NCI-H2029 (cell line): Measurements from ENCODE around the gene C17orf113.
A peak's percentile ranks its signal among the peaks of the same experiment; 100 is the strongest.

ENCODE experiments used
- DNase-seq: peaks from one replicate; lab custom pipeline; 2025; lab: John Stamatoyannopoulos, UW

Gene C17orf113

DNA sequence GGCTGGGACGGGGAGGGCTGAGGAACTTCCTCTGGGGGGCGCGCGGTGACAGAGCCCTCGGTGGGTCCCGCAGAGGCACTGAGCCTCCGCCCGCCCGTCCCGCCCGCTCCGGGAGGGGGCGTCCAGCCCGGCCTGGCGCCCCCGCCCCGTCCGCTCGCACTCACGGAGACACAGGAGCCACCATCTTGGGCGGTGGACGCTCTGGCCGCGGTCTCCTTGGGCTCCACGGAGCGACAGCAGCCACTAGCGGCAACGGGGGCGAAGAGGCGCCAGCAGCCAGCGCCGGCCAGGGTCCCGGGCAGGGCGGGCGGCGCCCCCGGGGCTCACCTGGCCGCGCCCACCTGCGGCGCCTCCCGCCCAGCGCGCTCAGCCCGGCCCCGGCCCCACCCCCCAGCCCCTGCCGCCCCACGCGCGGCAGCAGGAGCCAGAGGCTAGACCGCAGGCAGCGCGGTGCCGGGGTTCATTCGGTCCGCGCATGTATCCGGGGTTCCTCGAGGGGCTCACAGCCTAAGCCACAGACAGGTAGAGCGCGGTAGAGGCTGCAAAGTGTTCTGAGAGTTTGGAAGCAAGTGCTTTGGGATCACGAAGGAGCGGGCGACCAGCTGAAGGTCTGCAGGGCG, at the start of gene C17orf113:
C17orf113 (minus strand) TSS at position 209 of the 620 bp plus-strand sequence. CDS start 7,225 bp downstream, outside the sequence.
- peak; percentile 2 for DNase-seq

- no peak for DNase-seq
These were observed 48.5 kb upstream of the C17orf113 start for GRCh38 chr17:42098730-42099399.

DNA sequence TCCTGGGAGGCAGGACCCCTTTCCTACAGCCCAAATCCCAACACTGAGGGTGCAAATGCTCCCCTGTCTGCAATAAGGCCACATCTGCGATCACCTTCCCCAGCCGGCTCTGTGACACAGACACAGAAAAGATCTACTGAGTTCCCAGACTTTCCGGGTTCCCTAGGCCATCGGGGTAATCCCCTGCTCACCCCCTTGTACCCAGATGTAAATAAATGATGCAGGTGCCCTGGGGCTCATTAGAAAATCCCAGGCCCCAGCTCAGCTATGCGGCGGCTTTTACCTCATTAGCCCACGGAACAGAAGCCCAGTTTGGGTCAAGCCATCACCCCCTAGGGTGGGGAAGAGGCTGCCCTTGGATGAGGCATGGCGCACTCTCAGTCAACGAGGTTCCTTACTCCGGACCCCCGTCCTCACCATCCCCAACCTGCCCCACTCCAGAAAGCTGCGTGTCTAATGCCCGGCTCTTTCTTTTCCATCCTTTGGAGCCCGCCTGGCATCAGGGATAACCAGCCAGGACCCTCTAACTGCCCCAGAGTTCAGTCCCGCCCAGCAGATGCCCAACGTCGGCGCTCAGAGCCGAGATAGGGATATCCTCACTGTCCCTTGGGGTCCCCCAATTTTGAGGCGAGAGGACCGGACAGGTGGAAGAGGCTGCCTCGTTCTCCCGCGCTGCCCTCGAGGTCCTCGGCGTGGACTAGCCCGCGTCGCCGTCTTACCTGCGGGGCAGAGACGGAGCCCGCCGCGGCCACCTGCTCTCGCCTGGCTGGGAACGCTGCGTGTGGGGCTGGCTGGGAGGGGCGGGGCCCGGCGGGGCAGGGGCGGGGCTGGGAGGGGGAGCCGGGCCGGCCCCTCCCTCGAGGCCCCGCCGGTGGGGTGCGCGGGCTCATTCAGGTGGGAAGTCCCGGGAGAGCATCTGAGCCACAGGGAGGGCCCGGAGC, 47.6 kb upstream of the C17orf113 start, which contains the start of gene ZNF385C:
ZNF385C (minus strand) TSS at position 783 of the 941 bp plus-strand sequence. CDS start 35,417 bp downstream, outside the sequence.
- DNase-seq = no peak

DNA sequence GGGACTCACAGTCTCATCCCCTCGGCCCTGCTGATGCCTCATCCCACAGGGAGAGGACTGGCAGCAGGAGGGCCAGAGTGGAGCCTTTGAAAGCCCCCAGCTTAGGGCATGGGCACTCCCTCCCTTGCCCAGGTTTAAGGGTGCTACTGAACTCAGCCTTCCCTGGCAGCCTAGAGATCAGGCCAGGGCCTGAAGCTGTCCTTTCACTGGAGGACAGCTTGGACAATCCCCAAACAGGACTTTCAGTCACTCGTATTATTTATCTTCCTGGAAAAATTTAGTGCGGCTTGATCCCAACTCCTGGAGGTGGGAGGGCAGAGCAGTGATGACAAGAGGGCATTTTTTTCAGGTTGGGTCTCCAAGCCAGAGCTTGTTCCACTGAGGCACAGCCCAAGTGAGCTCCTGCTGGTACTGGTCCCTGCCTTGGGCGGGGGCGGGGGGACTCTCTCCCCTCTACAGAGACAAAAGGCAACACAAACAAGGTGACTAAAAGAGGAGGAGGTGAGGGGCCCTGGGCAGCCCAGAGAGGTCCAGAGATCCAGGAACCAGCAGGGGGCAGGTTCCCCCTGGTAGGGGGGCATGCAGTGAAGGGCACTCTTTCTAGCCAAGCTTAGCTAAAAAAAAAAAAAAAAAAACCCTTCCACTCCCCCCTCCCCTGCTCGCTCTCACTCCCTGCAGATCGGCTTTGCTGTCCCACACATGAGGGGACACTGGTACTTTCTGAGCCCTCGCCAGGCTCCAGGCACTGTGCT, 46.1 kb upstream of the C17orf113 start:
- DNase-seq = no peak

DNA sequence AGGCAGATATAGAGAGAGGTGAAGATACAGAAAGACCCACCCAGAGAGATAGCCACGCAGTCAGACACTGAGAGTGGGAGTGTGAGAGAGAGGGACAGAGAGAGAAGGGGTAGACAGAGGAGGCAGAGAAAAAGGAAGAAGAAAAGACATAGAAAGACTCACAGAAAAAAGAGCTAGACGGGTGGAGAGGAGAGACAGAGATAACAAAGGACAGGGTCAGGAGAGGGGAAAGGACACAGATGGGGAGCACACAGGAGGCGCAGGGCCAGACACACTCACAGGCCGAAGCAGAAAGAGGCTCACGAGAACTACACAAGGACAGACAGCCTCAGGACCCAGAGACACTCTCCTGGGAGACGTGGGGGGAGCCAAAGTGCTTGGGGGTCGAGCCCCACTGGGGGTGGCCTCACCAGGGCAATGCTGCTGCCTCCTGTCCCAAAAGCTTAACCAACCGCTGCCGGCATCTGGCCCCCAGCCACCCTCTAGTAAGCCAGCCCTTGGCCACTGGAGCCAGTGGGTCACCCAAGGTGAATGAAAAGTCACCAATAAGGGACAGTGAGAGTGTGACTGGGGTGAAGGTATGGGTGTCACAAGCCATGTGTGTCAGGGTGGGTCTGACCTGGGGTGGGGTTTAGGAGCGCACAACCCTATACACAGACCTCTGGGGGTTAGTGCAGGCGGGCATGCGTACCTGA, 44.1 kb upstream of the C17orf113 start:
- no peak for DNase-seq

DNA sequence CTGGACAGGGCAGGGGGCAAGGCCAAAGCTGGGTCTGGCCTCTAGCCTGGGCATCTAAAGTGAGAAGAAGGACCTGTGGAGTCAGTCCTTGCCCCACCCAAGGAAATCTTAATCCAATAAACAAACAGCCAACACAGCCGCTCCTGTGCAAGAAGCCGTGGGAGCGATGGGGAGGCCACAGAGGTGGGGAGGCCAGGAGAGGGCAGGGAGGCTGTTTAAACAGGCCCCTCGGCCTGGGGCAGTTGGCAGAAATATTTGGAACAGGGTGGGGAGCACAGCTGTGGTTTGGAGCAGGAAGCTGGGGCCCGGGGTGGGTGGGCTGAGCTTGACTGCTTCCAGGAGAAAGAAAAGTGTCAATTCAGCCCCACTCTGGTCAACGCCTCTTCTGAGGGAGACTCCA, 42.5 kb upstream of the C17orf113 start:
- no peak for DNase-seq

DNA sequence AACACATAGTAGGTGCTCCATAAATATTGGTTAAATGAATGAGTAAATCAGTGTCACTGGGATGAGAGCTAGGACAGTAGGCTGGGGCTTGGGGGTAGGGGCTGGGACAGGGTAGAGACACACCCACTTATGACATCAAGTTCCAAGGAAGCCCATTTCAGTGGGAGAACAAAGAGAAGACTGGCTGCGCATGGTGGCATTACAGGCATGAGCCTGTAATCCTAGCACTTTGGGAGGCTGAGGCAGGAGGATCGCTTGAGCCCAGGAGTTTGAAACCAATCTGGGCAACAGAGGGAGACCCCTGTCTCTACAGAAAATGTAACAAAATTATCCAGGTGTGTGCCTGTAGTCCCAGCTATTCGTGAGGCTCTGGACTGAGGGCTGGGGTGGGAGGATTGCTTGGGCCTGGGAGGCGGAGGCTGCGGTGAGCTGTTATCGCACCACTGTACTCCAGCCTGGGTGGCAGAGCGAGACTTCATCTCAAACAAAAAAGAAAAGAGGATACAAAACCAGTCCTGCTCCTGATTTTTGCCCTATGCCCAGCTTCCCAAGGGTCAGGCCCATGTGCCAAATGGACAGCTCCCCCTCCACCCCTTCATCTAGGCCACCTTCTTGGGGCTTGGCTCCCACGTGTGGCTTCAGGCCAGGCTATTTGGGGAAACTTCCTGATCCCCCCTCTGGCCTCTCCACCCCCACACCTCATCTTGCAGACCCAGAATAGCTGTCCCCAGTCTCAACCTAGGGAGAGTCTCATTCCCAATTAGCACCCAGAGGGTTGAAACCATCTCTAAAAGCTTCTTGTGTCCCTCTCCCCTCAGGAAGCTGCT, 40.8 kb upstream of the C17orf113 start:
- DNase-seq = no peak

GRCh38 chr17:42088736-42089135, 38.3 kb upstream of the C17orf113 start:
- no peak for DNase-seq

DNA sequence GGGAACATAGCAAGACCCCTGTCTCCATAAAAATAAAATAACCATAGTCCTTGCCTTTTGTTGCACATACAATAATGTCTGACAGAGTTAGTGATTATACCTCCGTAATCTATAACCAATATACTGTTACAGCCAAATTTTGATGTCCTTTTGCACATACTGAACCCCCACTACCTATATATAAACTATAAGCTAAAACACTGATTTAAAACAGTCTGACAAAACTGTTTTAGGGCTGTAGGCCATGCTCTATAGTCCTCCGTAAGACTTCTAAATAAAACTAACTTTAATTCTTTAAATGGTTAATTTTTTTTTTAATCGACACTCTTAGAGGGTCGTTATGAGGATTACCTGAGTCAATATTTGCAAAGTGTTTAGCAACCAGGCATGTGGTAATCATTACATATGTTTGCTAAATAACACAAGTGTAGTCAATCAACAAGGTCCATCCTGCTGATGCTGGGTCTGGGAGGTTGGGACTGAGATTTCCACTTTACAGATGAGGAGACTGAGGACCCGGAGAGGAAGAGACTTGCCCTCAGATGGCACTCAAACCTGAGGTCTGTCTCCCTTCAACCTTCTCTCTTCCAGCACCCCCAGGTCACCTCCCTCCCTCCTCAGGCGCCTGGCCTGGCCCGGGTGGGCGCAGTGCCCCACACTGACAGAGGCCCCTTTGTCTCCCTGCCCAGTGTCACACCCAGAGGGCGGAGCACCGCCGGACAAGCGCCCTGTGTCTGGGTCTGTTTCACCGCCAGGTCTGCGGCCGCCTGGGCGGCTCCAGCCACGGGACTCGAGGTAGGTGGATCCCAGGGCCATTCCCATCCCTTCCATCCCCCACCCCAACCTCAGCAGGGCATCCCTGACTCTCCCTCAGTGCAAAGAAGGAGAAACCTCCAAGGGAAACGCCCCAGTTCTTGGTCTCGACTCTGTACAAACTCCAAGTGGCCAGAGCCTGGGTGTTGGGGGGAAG, 37.6 kb upstream of the C17orf113 start:
- no peak for DNase-seq

GRCh38 chr17:42087042-42087701, 36.8 kb upstream of the C17orf113 start:
- no peak for DNase-seq

DNA sequence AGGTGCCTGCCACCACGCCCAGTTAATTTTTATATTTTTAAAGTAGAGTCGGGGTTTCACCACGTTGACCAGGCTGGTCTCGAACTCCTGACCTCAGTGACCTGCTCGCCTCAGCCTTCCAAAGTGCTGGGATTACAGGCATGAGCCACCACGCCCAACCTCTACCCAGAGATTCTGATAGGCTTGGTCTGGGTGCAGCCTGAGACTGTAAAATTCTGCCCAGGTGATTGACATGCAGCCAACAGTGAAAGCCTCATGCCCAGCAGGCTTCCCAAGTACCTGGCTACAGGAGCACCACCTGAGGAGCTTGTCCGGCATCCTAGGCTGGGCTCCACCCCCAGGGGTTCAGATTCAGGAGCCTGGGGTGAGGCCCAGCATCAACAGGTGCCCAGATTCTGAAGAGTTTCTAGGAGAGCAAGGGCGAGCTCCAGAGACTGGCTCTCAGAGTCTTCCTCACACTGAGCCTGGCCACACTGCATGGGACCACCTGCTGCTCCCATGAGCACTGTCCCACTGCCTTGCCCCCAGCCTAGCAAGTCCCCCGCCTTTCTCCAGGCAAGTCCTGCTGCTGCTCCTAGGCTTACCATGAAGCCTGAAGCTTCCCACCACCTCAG, 31.2 kb upstream of the C17orf113 start:
- no peak for DNase-seq

DNA sequence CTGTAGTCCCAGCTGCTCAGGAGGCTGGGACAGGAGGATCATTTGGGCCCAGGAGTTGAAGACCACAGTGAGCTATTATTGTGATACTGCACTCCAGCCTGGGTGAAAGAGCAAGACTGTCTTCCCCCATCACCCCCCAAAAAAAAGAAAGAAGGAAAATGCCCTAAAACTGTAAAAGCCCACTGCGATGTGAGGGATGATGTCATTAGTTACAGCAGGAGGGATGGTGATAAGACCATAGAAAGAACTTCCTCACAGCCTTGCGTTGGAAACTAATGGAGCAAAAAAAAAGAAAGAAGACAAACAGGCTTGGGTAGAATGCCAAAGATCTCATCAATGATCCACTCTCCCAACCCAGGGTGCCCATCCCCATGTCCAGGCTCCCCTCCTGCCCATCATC, 29.1 kb upstream of the C17orf113 start:
- DNase-seq = no peak

DNA sequence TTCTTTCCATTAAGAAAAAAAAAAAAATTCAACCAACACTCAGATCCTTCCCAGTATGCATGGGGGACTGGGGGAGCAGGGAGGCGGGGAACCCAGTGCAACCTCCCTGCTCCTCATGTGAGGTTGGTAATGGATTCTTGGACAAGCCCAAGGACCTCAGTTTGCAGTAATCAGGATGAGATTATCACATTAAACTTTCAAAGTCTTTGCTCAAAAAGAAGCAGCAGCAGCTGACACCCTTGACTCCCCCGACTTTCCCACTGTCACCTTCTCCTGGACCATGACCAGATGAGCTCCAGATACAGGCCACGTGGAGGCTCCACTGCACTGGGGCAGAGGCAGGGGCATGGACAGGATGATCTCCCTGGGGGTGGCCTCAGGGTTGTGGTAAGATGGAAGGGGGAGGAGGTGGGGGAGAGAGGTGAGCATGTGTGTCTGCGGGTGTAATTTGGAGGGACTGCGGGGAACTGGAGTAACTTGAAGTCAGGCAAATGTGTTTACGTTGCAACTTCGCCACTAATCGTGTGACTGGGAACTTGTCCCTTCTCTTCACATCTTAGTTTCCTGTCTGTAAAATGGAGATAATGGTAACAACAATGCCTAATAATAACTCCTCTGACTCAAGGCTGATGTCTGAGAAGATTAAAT, 28.1 kb upstream of the C17orf113 start:
- DNase-seq = no peak

- DNase-seq = no peak
These were observed 27.4 kb upstream of the C17orf113 start for GRCh38 chr17:42077755-42078154.

DNA sequence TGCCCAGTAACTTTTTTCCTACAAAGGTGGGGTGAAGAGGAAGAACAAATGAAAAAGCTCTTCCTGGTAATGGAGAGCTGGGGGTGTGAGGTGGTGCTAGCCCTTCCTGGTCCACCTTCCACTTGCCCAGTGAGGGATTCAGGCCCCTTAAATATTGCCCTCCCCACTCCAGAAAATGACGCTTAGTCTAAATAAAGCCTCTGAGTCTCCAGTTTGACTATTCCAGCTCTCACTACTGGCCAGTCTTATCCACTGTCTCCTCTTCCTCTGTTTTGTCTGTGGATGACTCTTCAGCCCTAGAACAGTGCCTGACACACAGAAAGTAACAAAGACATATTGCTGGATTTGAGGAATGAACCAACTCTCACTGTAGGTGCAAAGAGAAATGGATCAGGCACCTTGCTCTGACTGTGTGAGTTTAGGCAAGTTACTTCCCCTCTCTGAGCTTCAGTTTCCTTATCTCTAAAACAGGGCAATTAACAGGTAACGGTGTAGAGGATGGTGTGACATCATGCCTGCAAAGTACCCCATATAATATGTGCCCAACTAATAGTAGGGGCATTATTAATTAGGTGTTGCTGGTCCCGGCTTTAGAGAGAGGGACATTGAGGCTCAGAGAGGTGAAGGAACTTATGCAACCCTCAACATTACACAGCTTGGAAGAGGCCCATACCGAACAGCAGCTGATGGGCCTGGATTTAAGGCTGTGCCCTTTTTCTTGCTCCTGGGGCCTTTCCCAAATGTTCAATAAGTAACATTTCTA, 26.6 kb upstream of the C17orf113 start:
- no peak for DNase-seq

DNA sequence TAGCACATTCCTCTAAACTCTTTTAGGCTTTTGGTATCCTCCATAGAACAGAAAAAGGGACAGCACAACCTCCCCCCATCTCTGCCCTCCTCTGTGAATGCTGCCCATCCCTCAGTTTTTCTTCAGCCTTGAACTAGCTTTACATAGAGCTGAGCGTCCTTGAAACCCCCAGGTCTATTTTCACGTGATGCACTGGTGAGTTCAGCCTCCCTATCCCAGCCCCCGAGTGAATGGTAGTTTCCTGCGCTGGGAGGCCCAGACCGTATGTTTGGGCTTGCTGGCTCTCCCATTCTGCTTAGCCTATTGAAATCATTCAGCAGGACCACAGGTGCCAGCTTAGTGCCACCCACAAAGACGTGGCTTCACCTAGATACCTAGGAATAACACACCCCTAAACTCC, 25.4 kb upstream of the C17orf113 start:
- DNase-seq = no peak
